ENCODE results near the gene CYREN.

DNA sequence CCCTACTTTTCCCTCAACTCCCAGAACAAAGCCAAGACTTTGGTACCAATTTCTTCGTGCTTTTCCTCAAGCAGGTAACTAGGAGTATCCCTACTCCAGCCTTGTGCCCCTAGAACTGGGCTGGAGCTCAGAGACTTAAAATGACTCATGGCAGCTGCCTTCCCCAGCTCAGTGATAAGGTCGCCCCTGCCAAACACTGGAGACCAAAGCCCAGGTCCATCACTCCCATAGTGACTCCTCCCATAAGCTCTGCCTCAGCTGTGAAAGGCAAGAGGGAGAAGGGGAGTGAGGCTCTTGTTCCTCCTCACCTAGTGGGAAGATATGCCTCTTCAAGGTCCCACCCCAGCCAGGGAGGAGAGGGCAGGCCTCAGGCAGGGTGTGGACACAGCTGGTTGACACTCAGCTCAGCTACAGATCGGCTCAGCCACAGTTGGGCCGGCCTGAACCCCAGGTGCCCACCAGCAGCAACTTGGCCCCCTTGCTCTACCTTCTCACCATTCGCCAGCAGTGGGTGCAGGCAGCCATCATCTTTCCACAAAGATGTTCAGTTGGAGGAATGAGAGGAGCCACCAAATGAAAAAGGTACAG, 13.8 kb upstream of the CYREN start:
- TF ChIP-seq, protein P1, sequence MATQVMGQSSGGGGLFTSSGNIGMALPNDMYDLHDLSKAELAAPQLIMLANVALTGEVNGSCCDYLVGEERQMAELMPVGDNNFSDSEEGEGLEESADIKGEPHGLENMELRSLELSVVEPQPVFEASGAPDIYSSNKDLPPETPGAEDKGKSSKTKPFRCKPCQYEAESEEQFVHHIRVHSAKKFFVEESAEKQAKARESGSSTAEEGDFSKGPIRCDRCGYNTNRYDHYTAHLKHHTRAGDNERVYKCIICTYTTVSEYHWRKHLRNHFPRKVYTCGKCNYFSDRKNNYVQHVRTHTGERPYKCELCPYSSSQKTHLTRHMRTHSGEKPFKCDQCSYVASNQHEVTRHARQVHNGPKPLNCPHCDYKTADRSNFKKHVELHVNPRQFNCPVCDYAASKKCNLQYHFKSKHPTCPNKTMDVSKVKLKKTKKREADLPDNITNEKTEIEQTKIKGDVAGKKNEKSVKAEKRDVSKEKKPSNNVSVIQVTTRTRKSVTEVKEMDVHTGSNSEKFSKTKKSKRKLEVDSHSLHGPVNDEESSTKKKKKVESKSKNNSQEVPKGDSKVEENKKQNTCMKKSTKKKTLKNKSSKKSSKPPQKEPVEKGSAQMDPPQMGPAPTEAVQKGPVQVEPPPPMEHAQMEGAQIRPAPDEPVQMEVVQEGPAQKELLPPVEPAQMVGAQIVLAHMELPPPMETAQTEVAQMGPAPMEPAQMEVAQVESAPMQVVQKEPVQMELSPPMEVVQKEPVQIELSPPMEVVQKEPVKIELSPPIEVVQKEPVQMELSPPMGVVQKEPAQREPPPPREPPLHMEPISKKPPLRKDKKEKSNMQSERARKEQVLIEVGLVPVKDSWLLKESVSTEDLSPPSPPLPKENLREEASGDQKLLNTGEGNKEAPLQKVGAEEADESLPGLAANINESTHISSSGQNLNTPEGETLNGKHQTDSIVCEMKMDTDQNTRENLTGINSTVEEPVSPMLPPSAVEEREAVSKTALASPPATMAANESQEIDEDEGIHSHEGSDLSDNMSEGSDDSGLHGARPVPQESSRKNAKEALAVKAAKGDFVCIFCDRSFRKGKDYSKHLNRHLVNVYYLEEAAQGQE (IDR thresholded peaks at IDR 0.05; ENCODE audit: insufficient read depth in 1 of 2, low read depth in 2 of 2, low read length in 1 of 2), result no peak
- TF ChIP-seq CTCF (IDR thresholded peaks at IDR 0.05) (no peak), POLR2AphosphoS5 (IDR thresholded peaks at IDR 0.05; ENCODE audit: low read depth, low read length) (no peak), SIN3A (IDR thresholded peaks at IDR 0.05; ENCODE audit: borderline replicate concordance, insufficient read depth, low read depth, low read length) (no peak), TCF7L2 (IDR thresholded peaks at IDR 0.05; ENCODE audit: low read depth, low read length) (no peak)

All from Panc1 (cell line).